Measurements from ENCODE around the gene C10orf67. TPM values are rescaled to one million over a fixed set of nuclear protein-coding genes. Genes with fewer than 3 reads are reported as not detected.

The C10orf67 gene
- total RNA-seq, 1 experiment from 2014 or later = 0.10 TPM

DNA sequence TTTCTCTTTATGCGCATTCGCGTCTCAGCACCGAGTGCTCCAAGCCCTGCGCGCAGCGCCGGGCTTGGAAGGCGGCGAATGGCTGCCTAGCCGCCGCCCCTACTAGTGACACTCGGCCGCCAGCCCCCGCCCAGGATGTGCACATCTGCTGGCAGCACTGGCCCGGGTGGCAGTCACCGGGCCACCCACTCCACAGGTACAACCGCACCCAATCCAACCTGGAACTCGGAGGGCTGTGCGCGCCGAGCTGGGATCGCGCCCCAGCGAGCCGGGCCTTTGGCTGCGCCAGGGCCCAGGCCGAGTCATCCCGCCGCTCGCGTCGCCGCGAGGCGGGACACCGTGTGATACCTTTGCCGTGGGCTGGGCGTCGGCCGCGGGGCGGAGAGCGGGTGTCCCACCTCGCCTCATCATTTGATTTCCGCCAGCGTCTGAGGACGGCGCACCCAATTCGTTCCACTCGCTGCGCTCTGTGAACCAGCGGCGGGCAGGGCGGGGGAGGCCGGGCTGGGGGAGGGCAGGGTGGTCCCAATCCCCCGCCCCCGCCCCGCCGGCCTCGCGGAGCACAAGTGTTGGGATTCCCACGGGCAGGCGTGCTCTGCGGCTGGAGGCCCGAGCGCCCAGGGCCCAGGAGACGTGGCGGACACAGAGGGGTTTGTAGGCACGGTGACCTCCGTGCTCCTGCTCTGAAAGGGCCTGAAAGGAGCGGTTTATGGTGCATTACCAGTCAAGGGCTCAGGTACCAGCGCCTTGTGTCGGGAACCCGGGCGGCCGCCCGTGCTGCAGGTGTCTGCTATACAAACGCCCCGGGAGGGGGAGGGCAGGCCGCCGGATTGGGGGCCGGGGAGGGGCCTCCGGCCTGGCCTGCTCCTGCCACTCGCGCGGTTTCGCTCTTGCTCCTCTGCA is 170.3 kb downstream of the C10orf67 start:
- DNase-seq (ENCODE audit: low read depth) = no peak

DNA sequence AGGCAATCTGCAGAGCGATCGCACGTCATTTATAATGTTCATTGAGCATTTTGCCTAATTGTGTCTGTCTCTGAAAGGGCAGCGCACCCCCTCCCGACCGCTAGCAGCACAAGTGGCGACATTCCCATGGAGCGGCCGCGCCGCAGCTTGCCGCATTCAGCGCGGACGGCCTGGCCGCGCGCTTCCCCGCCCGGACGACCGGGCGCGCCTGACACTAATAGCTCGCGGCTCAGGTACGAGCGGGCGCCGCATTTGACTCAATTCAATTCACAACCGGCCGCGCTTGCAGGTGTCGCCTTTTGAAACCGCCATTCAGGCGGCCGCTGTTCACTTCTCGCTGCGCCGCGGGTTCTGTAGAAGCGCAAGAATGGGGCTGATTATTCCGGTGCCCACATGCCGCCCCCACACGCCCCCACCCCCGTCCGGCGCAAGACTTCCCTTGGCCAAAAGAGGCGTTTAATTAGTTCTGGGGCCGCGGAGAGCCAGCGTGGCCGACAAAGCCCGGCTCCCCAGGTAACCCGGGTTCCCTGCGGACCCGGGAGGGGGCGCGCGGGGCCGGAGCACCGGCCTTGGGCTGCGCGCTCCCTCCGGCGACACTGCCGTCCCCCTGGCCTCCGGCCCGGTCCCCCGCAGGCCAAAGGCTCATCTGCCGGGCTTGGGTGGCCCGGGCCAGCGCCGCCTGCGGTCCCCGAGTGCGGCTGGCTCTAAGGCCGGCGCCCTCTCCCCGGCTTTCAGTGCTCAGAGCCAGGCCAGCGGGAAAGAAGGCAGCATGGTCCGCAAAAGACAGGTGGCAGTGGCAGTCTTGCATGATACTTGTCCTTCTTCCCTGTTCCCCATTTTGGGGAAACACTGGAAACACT is 171.2 kb downstream of the C10orf67 start:
- DNase-seq (ENCODE audit: low read depth) = no peak

DNA sequence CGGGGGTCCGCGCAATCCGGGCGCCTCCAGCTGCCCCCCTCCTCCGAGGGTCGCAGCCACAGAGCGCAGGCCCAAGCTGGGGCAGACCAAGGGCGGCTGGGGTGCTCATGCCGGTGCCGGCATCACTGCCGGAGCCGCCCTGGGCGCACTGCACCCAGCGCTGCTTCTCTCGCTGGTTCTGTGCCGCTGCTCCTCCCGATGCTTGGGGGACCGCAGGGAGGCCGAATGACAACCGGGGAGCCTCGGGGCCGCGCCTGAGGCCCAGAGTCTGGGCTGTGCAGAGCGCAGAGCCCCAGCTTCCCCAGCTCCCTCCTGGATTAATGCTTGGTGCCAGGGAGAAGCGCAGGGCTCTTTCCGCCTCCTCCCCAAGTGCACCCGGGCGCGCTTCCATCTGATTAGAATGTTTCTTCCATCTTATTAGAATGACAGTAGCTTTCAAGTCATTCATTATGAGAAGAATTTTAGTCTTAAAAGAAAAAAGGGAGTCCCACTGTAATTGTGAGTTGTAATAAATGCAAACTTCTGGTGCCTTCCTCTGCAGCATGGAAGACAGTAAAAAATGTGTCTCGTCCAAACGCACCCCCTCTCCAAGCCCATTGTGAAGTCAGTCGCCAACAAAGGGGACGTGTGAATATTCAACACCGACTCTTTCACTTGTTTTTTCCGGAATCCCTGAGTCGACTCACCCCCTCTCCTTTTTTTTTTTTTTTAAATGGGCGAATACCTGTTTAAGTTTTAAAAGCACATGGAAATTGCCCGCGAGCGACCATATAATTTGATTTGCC is 172.0 kb downstream of the C10orf67 start:
- no peak for DNase-seq (ENCODE audit: low read depth)

DNA sequence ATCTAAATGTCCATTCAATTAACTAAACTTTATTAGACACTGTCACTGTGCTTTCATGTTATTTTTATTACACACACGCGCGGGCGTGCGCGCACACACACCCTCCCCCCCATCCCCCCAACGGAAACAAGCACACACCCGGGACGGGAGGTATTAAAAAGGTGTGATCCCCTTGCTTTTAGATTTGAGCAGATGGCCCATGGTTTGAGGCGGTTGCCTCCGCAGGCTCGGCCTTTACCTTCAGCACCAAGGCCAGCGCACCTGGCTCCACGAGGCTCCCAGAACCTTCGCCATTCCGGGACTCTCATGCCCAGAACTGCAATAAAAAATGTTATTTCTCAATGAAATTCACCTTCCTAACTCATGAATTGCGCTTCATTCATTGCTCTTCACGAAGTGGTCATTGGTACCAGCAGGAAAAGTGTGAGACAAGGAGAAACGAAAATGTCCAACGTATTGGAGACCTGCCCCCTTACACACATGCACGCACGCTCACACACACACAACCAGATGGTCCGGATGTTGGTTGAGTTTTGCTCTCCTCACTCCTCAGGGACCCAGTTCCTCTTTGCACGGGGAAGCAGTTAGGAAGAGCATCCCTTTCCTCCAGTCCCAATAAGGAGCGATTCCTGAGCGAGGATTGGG is 173.2 kb downstream of the C10orf67 start:
- no peak for DNase-seq (ENCODE audit: low read depth)

DNA sequence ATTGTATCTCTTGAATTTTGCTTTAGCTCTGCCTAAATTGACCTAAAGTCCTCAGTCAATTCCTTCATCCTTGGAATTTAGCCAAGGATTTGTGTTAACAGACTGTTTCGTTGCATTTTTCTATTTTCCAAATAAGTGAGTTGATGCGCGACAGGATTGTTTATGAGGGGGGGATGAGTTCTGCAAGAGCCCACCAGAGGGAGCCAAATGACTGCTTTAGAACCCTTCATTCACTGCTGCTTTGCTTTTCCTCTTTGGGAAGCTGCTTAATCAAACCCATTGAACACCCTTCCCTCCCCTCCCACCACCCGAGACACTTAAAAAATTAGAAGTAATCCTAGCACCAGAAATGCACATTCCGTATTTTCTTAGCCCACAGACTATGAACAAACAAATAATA is 186.2 kb downstream of the C10orf67 start:
- peak; percentile 47 for DNase-seq (ENCODE audit: low read depth)

DNA sequence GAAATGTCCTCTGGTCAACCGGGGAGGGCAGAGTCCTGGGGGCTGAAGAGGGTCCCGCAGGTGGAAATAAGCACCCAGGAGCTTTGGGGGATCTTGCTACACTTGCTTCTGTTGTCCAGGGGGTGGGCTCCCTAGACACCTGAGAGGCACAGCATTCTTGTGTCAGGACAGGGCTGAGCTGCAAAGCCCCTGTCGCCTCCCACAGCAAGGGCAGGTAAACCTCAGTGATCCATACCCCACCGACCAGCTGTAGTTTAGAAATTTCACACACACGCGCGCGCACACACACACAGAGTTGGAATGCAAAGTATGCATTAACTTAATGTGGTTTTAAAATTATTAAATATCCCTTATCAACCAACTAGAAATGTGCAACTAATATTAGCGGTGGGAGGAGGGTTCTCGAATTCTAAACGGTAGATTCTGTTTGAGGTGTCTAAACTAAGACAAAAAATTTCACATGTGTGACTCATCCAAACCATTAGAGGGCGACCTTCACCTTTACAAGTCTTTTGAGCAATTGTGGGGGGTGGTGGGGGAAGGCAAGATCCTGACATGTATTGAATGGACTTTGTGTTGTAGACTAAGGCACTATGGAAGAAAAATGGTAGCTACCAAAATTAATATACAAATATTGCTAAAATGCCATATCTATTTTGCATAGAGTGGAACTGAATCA is 186.8 kb downstream of the C10orf67 start:
- peak; percentile 31 for DNase-seq (ENCODE audit: low read depth)

DNA sequence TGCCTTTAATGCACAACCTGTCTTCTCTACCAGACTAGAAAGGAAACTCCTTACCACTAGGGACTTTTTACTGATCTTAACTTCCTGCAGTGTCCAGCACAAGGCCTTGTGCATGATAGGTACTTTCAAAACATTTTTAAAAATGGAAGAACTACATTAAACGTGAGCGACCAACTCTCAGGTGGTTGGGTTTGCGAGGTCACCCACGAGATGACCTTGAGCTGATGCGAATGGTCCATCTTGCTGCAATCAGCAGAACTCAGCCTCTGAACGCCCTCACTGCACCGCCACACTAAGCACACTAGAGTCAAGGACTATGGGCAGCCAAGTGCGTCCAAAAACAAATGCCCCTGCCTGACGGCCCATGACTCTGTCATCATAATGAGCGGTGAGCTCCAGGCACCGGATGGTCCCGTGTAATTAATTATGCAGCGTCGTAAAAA is 187.3 kb downstream of the C10orf67 start:
- no peak for DNase-seq (ENCODE audit: low read depth)

DNA sequence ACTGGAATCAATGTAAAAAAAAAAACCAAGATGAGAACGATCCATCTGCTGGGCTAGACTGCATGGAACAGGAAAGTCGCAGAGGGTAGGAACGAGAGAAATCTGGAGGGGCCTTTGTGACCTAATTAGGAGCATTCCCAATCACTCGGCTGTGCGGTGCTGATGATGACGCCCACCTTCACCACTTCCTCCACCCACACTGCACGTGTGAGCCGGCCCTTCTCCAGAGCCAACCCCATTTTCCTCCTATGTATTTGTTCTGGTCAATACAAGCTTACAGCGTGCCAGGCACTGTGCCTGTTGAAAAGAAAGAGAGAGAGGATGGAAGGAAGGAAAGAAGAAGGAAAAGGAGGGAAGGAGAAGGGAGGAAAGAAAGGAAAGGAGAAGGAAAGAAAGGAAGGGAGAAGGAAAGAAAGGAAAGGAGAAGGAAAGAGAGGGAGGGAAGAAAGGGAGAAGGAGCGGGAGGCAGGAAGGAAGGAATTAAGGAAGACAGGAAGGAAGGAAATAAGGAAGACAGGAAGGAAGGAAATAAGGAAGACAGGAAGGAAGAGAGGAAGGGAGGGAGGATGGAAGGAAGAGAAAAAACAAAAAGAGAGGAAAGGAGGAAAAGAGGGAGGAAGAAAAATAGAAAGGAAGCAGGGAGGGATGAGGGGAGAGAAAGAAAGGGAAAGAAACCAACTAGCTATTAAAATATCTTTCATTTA is 188.0 kb downstream of the C10orf67 start:
- no peak for DNase-seq (ENCODE audit: low read depth)

DNA sequence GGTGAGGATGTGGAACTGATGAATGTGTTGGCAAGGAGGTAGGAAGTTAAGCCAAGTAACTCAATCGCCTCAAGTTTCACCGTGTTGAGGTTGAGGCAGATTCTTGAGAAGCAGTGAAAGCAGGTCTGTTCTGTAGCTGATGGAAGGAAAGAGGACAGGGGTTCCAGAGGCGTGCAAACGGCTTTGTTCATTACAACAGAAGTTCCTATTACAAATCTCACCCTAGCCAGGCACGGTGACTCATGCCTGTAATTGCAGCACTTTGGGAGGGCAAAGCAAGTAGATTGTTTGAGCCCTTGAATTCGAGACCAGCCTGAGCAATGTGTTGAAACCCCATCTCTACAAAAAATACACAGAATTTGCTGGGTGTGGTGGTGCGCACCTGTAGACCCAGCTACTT is 189.4 kb downstream of the C10orf67 start:
- DNase-seq (ENCODE audit: low read depth) = peak; percentile 48

Small RNA genes lying within 50 kb of the gene (small RNA-seq; reads per million reads assigned to genes)
- gene MIR1254-2 (not detected), gene RF00561 (not detected)

Other genes with a start within 250 kb of the C10orf67 start
- 10.1 and 10.3 TPM in 2 replicates for gene MSRB2, start 249.2 kb downstream of the C10orf67 start, total RNA-seq (2014; rRNA removed; shearing (Covaris generic))
- gene PTF1A, start 152.5 kb downstream of the C10orf67 start, total RNA-seq (2014; rRNA removed; shearing (Covaris generic)) = not detected in 2 replicates
- gene OTUD1, start 94.3 kb upstream of the C10orf67 start, total RNA-seq (2014; rRNA removed; shearing (Covaris generic)) = 1.9 and 2.0 TPM in 2 replicates

Data from HT1080 (cell line).